Measurements from ENCODE around the gene AP3B1. TPM values are rescaled to one million over a fixed set of nuclear protein-coding genes. Genes with fewer than 3 reads are reported as not detected.

AP3B1 gene
- total and polyA plus RNA-seq, 2 donors from 2014 or later = 49.3 to 53.2 TPM

DNA sequence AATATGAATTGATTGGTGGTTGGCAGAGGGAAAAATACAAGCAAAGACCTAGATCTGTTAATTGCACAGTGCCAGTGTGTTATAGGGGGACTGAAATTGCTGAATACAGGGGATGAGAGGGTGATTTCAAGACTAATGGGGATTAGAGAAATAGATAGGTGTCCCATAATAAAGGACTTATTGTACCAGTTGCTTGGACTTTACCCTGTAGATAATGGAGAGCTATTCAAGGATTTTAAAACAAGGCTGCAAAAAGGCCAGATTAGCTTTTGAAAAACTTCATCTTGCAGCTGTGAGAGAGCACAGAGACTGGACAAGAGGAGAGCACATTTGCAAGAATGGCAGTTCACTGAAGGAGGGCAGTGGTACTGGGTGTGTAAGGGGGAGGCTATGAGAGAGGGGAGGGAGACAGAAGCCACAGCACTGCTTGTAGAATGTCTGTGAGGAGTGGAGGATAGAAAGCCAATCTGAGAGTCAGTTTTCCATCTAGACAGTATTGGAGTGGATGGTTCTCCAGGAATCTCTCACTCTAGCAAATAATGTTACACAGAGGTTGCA lies 37.1 kb upstream of the AP3B1 start:
- no peak for FAIRE-seq

DNA sequence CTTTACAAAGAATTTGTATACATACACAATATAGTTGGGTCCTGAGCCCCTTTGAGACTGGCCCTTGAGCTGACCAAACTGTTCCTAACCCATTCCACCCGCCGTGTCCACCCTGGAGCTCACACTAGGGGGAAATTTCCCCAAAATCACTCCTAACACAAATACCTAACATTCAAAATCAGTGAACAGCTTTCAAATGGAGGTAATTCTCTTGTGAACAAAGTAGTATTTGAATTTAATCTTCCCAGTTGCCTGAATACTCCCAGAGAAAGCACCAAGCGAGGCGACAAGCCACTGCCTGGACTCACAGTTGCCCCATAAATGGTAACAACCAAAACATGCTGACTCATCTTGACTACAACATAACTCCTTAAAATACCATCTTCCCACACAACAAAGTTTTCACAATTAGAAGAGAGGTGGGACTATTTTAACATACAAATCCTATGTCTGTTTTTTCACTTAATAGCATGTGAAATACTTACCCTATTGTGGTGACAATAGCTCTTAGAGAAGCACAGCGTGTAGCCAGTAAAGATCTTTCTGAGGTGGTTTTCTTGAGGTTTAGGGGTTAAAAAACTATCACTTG lies 34.2 kb upstream of the AP3B1 start:
- Histone ChIP-seq H3K9me3 (ENCODE audit: control insufficient read depth in 2 of 3, insufficient read depth in 1 of 3, low read length in 3 of 3) (no peaks in the 10 kb centered on the region), H3K4me1 (ENCODE audit: control insufficient read depth in 2 of 3, insufficient read depth in 2 of 3, low read depth in 1 of 3, low read length in 3 of 3) (no peaks in the 10 kb centered on the region), H3K27me3 (ENCODE audit: control insufficient read depth, insufficient read depth, low read length) (no peaks in the 10 kb centered on the region), H3K36me3 (ENCODE audit: control insufficient read depth in 2 of 3, insufficient read depth in 3 of 3, low read length in 3 of 3) (no peaks in the 10 kb centered on the region), H3K4me3 (ENCODE audit: low read length in 3 of 3) (no peak overlapping the region), H3K9ac (ENCODE audit: low read length in 3 of 3) (no peak overlapping the region), H3K27ac (ENCODE audit: low read depth in 2 of 2, low read length in 2 of 2) (no peak overlapping the region)
- no peak for DNase-seq
- FAIRE-seq = no peak
- TF ChIP-seq, protein P1, sequence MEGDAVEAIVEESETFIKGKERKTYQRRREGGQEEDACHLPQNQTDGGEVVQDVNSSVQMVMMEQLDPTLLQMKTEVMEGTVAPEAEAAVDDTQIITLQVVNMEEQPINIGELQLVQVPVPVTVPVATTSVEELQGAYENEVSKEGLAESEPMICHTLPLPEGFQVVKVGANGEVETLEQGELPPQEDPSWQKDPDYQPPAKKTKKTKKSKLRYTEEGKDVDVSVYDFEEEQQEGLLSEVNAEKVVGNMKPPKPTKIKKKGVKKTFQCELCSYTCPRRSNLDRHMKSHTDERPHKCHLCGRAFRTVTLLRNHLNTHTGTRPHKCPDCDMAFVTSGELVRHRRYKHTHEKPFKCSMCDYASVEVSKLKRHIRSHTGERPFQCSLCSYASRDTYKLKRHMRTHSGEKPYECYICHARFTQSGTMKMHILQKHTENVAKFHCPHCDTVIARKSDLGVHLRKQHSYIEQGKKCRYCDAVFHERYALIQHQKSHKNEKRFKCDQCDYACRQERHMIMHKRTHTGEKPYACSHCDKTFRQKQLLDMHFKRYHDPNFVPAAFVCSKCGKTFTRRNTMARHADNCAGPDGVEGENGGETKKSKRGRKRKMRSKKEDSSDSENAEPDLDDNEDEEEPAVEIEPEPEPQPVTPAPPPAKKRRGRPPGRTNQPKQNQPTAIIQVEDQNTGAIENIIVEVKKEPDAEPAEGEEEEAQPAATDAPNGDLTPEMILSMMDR (IDR thresholded peaks at IDR 0.05; ENCODE audit: borderline replicate concordance, extremely low read depth, insufficient read depth) = no peak
- intact Hi-C loops (cut with DNase I) = no loop called here

More for the DNA sequence above, 37.1 kb upstream of the AP3B1 start:
- intact Hi-C loops (cut with DNase I) = no loop called here
- H3K4me1 ChIP-seq (ENCODE audit: control insufficient read depth in 2 of 3, insufficient read depth in 2 of 3, low read depth in 1 of 3, low read length in 3 of 3) = no peaks in the 10 kb centered on the region
- TF ChIP-seq, protein P1 (IDR thresholded peaks at IDR 0.05; ENCODE audit: borderline replicate concordance, extremely low read depth, insufficient read depth) = no peak
- no peaks in the 10 kb centered on the region for H3K27me3 ChIP-seq (ENCODE audit: control insufficient read depth, insufficient read depth, low read length)
- no peak overlapping the region for H3K27ac ChIP-seq (ENCODE audit: low read depth in 2 of 2, low read length in 2 of 2)
- DNase-seq = no peak
- no peaks in the 10 kb centered on the region for H3K36me3 ChIP-seq (ENCODE audit: control insufficient read depth in 2 of 3, insufficient read depth in 3 of 3, low read length in 3 of 3)
- H3K4me3 ChIP-seq (ENCODE audit: low read length in 3 of 3) = no peak overlapping the region
- no peaks in the 10 kb centered on the region for H3K9me3 ChIP-seq (ENCODE audit: control insufficient read depth in 2 of 3, insufficient read depth in 1 of 3, low read length in 3 of 3)
- no peak overlapping the region for H3K9ac ChIP-seq (ENCODE audit: low read length in 3 of 3)

DNA sequence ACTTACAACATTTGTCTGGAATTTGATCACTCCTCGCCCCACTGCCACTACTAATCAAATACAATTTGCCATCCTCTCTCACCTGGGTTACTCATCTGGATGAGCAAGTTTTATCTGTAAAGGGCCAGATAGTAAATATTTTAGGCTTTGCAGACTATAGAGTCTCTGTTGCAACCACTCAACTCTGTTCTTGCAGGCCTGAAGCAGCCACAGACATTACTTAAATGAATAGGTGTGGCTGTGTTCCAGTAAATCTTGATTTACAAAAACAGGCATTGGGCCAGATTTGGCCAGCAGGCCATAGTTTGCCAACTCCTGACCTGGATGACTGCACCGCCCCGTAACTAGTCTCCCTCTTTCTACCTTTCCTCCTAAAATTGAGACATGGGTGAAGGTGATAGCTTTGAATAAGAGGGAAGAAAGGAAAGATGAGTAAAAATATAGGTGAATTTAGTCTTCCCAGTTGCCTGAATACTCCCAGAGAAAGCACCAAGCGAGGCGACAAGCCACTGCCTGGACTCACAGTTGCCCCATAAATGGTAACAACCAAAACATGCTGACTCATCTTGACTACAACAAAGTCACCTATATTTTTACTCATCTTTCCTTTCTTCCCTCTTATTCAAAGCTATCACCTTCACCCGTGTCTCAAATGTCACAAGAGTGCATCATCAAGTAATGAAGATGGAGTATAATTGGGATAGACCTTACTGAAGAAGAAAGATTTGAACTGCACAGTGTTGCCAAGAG lies 33.4 kb upstream of the AP3B1 start:
- no peak overlapping the region for H3K4me3 ChIP-seq (ENCODE audit: low read length in 3 of 3)
- no peaks in the 10 kb centered on the region for H3K9me3 ChIP-seq (ENCODE audit: control insufficient read depth in 2 of 3, insufficient read depth in 1 of 3, low read length in 3 of 3)
- no peaks in the 10 kb centered on the region for H3K27me3 ChIP-seq (ENCODE audit: control insufficient read depth, insufficient read depth, low read length)
- no peak for DNase-seq
- H3K36me3 ChIP-seq (ENCODE audit: control insufficient read depth in 2 of 3, insufficient read depth in 3 of 3, low read length in 3 of 3) = no peaks in the 10 kb centered on the region
- no peak for FAIRE-seq
- no peaks in the 10 kb centered on the region for H3K4me1 ChIP-seq (ENCODE audit: control insufficient read depth in 2 of 3, insufficient read depth in 2 of 3, low read depth in 1 of 3, low read length in 3 of 3)
- H3K9ac ChIP-seq (ENCODE audit: low read length in 3 of 3) = no peak overlapping the region
- no peak overlapping the region for H3K27ac ChIP-seq (ENCODE audit: low read depth in 2 of 2, low read length in 2 of 2)
- TF ChIP-seq, protein P1 (IDR thresholded peaks at IDR 0.05; ENCODE audit: borderline replicate concordance, extremely low read depth, insufficient read depth) = no peak
- intact Hi-C loops (cut with DNase I) = no loop called here
